Stimulated activated naive CD8-positive, alpha-beta T cell treated with anti-CD3 and anti-CD28 coated beads, Interleukin-15, Interleukin-2, amounts not matched to agents 100 U/mL and 50 U/mL, for 24 hours (primary cell): ENCODE measurements around the gene MCOLN3.
"Not testable (repeated sequence)": the region's sequence is repeated elsewhere in the genome, so short reads cannot be mapped to it uniquely, and the experiment has no call there.

Experiments
- ATAC-seq: fragments of 150-1000 bp; cut with Tn5 transposase; one replicate; pipeline ENCODE4 v1.10.0; 2021
- DNase-seq: peaks from one replicate; pipeline ENCODE4 v3.0.0; 2021

The MCOLN3 gene

GRCh38 chr1:84991097-84991920 lies 57.0 kb downstream of the MCOLN3 start:
- ATAC-seq (peak; percentile 45), DNase-seq (no peak)

DNA sequence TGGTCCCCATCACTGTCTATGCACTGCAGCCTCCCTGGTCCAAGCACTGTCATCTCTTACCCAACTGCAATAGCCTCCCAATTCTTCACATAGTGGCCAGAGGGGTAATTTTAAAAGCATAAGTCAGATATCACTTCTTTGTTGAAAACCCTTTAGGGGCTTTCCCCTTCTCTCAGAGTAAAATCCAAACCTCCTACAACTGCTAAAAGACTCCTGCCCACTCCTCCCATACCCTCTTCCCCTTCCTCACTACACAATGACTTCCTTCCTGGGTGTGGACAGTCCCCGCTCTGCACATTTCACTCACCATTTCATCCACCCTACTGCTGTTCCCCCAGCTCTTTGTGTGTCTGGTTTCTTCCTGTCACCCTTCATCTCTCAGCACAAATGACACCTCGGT lies 59.7 kb downstream of the MCOLN3 start:
- ATAC-seq (peak; percentile 79), DNase-seq (peak; percentile 21)

- ATAC-seq = not testable (repeated sequence)
Observed at GRCh38 chr1:84986561-84986960, 61.7 kb downstream of the MCOLN3 start.

GRCh38 chr1:84985365-84985764 lies 62.9 kb downstream of the MCOLN3 start:
- ATAC-seq (no peak), DNase-seq (no peak)

More at GRCh38 chr1:84986561-84986960, 61.7 kb downstream of the MCOLN3 start:
- DNase-seq = not testable (repeated sequence)

DNA sequence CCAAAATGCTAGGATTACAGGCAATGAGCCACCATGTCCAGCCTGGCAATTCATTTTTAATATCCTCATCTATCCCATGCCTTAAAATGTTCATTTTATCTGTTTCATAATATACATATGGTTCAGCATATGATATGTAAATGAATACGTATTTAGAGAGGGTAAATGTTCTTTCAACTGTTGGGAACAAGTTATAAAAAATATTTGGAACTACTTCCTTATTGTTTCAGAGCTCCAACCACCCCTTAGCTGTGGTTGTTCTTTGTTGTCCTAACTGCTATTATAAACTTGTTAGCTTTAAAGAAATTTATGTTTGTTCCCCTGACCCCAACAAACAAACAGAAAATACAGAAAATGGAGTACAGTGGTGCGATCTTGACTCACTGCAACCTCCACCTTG lies 65.9 kb downstream of the MCOLN3 start:
- ATAC-seq = no peak
- DNase-seq = no peak

- ATAC-seq = no peak
- DNase-seq = no peak
Observed at GRCh38 chr1:84975035-84975434, 73.3 kb downstream of the MCOLN3 start.

DNA sequence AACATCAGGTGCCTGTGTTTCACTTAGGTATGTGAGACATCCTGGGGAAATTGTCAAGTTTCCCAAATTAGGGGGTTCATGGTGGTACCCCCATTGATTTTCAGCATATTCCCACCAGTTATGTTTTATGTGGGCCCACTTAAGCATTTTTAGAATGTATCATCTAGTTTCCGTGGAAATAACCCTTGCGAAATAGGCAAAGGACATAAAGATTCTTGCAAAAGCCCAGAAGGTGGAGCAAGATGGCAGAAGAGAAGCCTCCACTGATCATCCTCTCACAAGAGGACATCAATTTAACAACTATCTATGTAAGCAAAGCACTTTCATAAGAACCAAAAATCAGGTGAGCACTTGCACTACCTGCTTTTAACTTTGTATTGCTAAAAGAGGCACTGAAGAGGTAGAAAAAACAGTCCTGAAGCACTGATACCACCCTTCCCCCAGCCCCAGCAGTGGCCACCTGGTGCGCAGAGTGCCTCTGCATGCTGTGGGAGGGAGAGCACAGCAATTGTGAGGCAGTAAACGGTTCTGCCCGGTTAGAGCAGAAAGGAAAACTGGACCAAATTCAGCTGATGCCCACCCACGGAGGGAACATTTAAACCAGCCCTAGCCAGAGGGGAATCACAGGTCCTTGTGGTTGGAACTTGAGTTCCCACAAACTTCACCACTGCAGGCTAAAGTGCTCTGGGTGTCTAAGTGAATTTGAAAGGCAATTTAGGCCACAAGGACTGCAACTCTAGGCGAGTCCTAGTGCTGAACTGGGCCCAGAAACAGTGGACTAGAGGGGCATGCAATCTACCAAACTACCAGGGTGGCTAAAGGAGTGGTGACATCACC lies 74.6 kb downstream of the MCOLN3 start:
- peak; percentile 61 for ATAC-seq
- peak; percentile 43 for DNase-seq

- ATAC-seq (no peak), DNase-seq (no peak)
Observed at GRCh38 chr1:84972377-84972987, 75.8 kb downstream of the MCOLN3 start.

- no peak for ATAC-seq
- no peak for DNase-seq
Observed at GRCh38 chr1:84971957-84972356, 76.3 kb downstream of the MCOLN3 start.

- peak; percentile 69 for ATAC-seq
- no peak for DNase-seq
Observed at GRCh38 chr1:84969489-84970250, 78.6 kb downstream of the MCOLN3 start.

GRCh38 chr1:84968865-84969264 lies 79.4 kb downstream of the MCOLN3 start:
- DNase-seq = no peak
- ATAC-seq = no peak

DNA sequence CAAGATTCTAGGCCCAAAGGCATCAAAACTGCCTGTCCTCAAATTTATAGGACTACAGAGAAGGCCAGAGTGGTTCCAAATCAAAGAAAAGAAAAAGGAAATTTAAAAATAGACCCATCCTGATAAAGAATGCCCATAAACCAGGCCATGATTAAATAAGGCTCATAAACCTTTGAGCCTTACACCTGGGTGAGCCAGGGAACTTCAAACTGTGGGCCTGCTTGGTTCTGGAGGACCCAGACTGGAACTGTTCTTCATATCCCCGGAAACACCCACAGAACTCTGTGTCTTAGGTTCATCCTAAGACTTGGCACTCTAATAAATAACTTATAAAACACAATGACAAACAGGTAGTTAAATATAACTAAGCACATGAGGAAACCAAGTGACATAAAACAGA lies 80.2 kb downstream of the MCOLN3 start:
- DNase-seq = no peak
- no peak for ATAC-seq
